Testis (tissue), 2 donors: ENCODE data around the gene BCAT1.

ENCODE experiments used
- CTCF ChIP-seq, 3 experiments: fragments of 450-650 bp in 2 of 3; fragments of 200-600 bp in 1 of 3; sonication (generic) in 1 of 3; IDR thresholded peaks; one replicate each; pipeline ENCODE4 v1.5.1; 2016 to 2019; ENCODE audit warnings: antibody characterized with exemption in 3 of 3, mild to moderate bottlenecking in 2 of 3, moderate library complexity in 1 of 3
- POLR2A ChIP-seq: fragments of 450-650 bp; IDR thresholded peaks from one replicate; pipeline ENCODE4 v1.6.1; 2017; ENCODE audit warnings: antibody characterized with exemption, mild to moderate bottlenecking, moderate library complexity

- TF ChIP-seq CTCF (IDR thresholded peaks at IDR 0.05) = no peak
- no peak for TF ChIP-seq POLR2A
Observed at GRCh38 chr12:24772813-24773212, 176.1 kb downstream of the BCAT1 start.
